Sciatic nerve (tissue), 2 donors: ENCODE data around the gene CCL20. TPM values are rescaled to one million over a fixed set of nuclear protein-coding genes. Genes with fewer than 3 reads are reported as not detected.

ENCODE experiments used
- ATAC-seq: fragments of 200-7000 bp; cut with Tn5 transposase; one replicate; pipeline ENCODE4 v1.9.1; 2020; ENCODE audit warnings: mild to moderate bottlenecking, moderate library complexity
- DNase-seq: peaks from one replicate; pipeline ENCODE4 v3.0.0-alpha.2; 2020; ENCODE audit warnings: low spot score
- intact Hi-C: fragments of 100-400 bp; cut with DNase I; formaldehyde crosslinking; loops from one replicate; pipeline ENCODE4 v1.14.2; 2022
- total RNA-seq: library from RNA; stranded (reverse); fragmentation: NEBNext Ultra II Directional; extraction: Animal tissue kit (Norgen Biotek cat#: 25700); gene quantifications from one replicate; pipeline ENCODE4 v1.2.1, GENCODE V29; 2021
- donor health status: DM: no; HTN: no; CAD: no.
- donor health status: DM: no; HTN: no; CAD: no.

The CCL20 gene
- total RNA-seq, 1 donor from 2014 or later = 0.76 TPM

GRCh38 chr2:227864161-227864756, 50.6 kb downstream of the CCL20 start:
- intact Hi-C loops = no loop called here
- no peak for DNase-seq
- ATAC-seq = peak; percentile 66

GRCh38 chr2:227865291-227865690, 51.6 kb downstream of the CCL20 start:
- ATAC-seq (no peak), DNase-seq (no peak)
- intact Hi-C loops = loop anchor here (5.0 kb wide), 1 partner anchor 213 kb away; no protein-coding TSS in a partner anchor

Other genes with a start within 250 kb of the CCL20 start
- not detected for gene SCYGR2, start 214.9 kb upstream of the CCL20 start, total RNA-seq
- gene SCYGR3, start 199.0 kb upstream of the CCL20 start, total RNA-seq = not detected
- gene SCYGR4, start 196.3 kb upstream of the CCL20 start, total RNA-seq = not detected
- not detected for gene SCYGR5, start 147.0 kb upstream of the CCL20 start, total RNA-seq
- gene SLC19A3, start 95.8 kb upstream of the CCL20 start, total RNA-seq = 7.1 TPM
- gene SCYGR6, start 89.1 kb upstream of the CCL20 start, total RNA-seq = not detected
- not detected for gene SCYGR7, start 85.5 kb upstream of the CCL20 start, total RNA-seq
- not detected for gene SCYGR8, start 67.9 kb upstream of the CCL20 start, total RNA-seq
- not detected for gene DAW1, start 57.8 kb downstream of the CCL20 start, total RNA-seq